ENCODE data around the gene CDK19. TPM values are rescaled to one million over a fixed set of nuclear protein-coding genes. Genes with fewer than 3 reads are reported as not detected.
"Not testable (repeated sequence)": the region's sequence is repeated elsewhere in the genome, so short reads cannot be mapped to it uniquely, and the experiment has no call there.

CDK19 gene
- total and polyA plus RNA-seq, 2 of the 13 experiments (the other 11 are each of a cell fraction or from before 2014, with no cell fraction given): 13.4 to 27.0 TPM

- BruUV-seq (replicated peaks); H3K9ac ChIP-seq (ENCODE audit: insufficient read depth, low read depth, low read length); in situ Hi-C loops (cut with HindIII; ENCODE audit: extremely low pct_ligation_motif_present, low pct_unique_long_range_greater_than_20kb); H3K36me3 ChIP-seq (replicated peaks in 1 of 2; ENCODE audit: control insufficient read depth in 1 of 2, insufficient read depth in 2 of 2, low read length in 2 of 2); H2AFZ ChIP-seq (ENCODE audit: low read length); FAIRE-seq; H3K9me3 ChIP-seq (ENCODE audit: low read length); H3K27ac ChIP-seq (ENCODE audit: extremely low read length, insufficient read depth, low read length); H4K20me1 ChIP-seq (ENCODE audit: insufficient read depth, low read length); H3K4me3 ChIP-seq (replicated peaks in 1 of 3; ENCODE audit: insufficient read depth in 1 of 3, low read depth in 2 of 3, low read length in 3 of 3); H3K79me2 ChIP-seq (ENCODE audit: insufficient read depth, low read length); H3K27me3 ChIP-seq (ENCODE audit: control insufficient read depth in 1 of 2, insufficient read depth in 2 of 2, low read length in 2 of 2); CTCF ChIA-PET (ENCODE audit: low intra/inter-chr PET ratio, low total read pairs): not testable (repeated sequence)
- DNase-seq (ENCODE audit: low spot score) (peak; percentile 9), ATAC-seq (peak; percentile 33; the same call in 1 of the 3 replicates)
- intact Hi-C loops (cut with micrococcal nuclease; ENCODE audit: unreplicated experiment): loop anchor here (2.0 kb wide), 1 partner anchor 15 kb away; no protein-coding TSS in a partner anchor
- H3K4me2 ChIP-seq (ENCODE audit: low read depth, low read length): 0 out of 2 replicates have a peak overlapping the region, but pooled peaks have one; percentile 18
- peak; percentile 90 for TF ChIP-seq ZNF770 (CRISPR knock-in tag; IDR thresholded peaks at IDR 0.05)
- TF ChIP-seq GFI1 (CRISPR knock-in tag; IDR thresholded peaks at IDR 0.05; ENCODE audit: borderline replicate concordance): peak; percentile 59; the same call in 1 of the 2 replicates
- peak; percentile 41; the same call in 1 of the 2 replicates for TF ChIP-seq HNF1A (IDR thresholded peaks at IDR 0.05; ENCODE audit: low read depth)
- peak; percentile 27; the same call in 1 of the 2 replicates for TF ChIP-seq HNF1A (CRISPR knock-in tag; IDR thresholded peaks at IDR 0.05; ENCODE audit: borderline replicate concordance)
- peak; percentile 76; the same call in 1 of the 2 replicates for TF ChIP-seq ZNF362 (CRISPR knock-in tag; IDR thresholded peaks at IDR 0.05; ENCODE audit: borderline replicate concordance)
- 70% methylated on average over 9 of the region's 9 CpGs for WGBS (ENCODE audit: low lambda C conversion rate)
- POLR2A ChIA-PET: interaction anchor here (0.9 to 2.4 kb wide), 6 partner anchors 7 to 205 kb away, joined by 3 to 12 read pairs (median 6); partner anchors contain the start of genes CDK19 and GTF3C6
- peaks cover 53% of the 10 kb centered on the region for H3K4me1 ChIP-seq (ENCODE audit: insufficient read depth, low read length)
Observed at GRCh38 chr6:110753936-110754668, 61.2 kb downstream of the CDK19 start.

Measured in HepG2 (cell line).